SK-N-SH (cell line): ENCODE data around the gene OSBPL7. TPM values are rescaled to one million over a fixed set of nuclear protein-coding genes. Genes with fewer than 3 reads are reported as not detected.

ENCODE experiments used
- CTCF ChIA-PET: fragments of 300-600, 350-600 bp; formaldehyde crosslinking; extraction: SDS; loops from one replicate; lab custom pipeline; 2021; lab: Yijun Ruan, JAX
- POLR2A ChIA-PET: fragments of 350-600 bp; sonication (Branson Sonifier 250); formaldehyde crosslinking; extraction: SDS; loops from one replicate; lab custom pipeline; 2020; ENCODE audit warnings: antibody characterized with exemption, inconsistent platforms; lab: Yijun Ruan, JAX
- DNase-seq: peaks from one replicate; pipeline ENCODE4 v3.0.0; 2012
- H2AFZ ChIP-seq: fragments of 200-600 bp; sonication (generic); 2 replicates; pipeline ENCODE4 v1.8.1; 2016; ENCODE audit warnings: antibody characterized with exemption, mild to moderate bottlenecking, low read depth
- H3F3A ChIP-seq: fragments of 200-600 bp; sonication (generic); replicated peaks from 2 replicates; pipeline ENCODE3; 2016; ENCODE audit warnings: antibody characterized with exemption, mild to moderate bottlenecking; ENCODE audit not compliant: insufficient read depth
- H3K27ac ChIP-seq, 2 experiments: fragments of 200-500 bp in 1 of 2; fragments of 200-600 bp in 1 of 2; sonication (Bioruptor generic) in 1 of 2; sonication (generic), shearing (Covaris generic) in 1 of 2; 2 replicates each; pipeline versions ENCODE4 v1.5.1 to v1.6.1; 2014 to 2016; ENCODE audit warnings: low read depth in 2 of 2, inconsistent platforms in 1 of 2, low read length in 1 of 2, mild to moderate bottlenecking in 1 of 2, mixed read lengths in 1 of 2
- H3K27me3 ChIP-seq: fragments of 200-600 bp; sonication (generic), shearing (Covaris generic); 2 replicates; pipeline ENCODE4 v1.6.1; 2016; ENCODE audit warnings: mixed run types; ENCODE audit not compliant: insufficient read depth
- H3K36me3 ChIP-seq, 2 experiments: fragments of 200-500 bp in 1 of 2; fragments of 200-600 bp in 1 of 2; sonication (Bioruptor generic) in 1 of 2; sonication (generic) in 1 of 2; replicated peaks in 1 of 2; 2 replicates each; pipeline versions ENCODE3 to v1.5.1; 2014 to 2016; ENCODE audit warnings: low read length in 1 of 2, mild to moderate bottlenecking in 1 of 2; ENCODE audit not compliant: insufficient read depth in 2 of 2, control insufficient read depth in 1 of 2
- H3K4me1 ChIP-seq, 2 experiments: fragments of 200-500 bp in 1 of 2; fragments of 200-600 bp in 1 of 2; sonication (Bioruptor generic) in 1 of 2; sonication (generic), shearing (Covaris generic) in 1 of 2; 2 replicates each; pipeline versions ENCODE4 v1.5.1 to v1.6.1; 2014 to 2016; ENCODE audit warnings: low read depth in 1 of 2, low read length in 1 of 2, mixed run types in 1 of 2; ENCODE audit not compliant: insufficient read depth in 2 of 2, control insufficient read depth in 1 of 2
- H3K4me2 ChIP-seq: fragments of 200-600 bp; sonication (generic), shearing (Covaris generic); 2 replicates; pipeline ENCODE4 v1.6.1; 2017; ENCODE audit warnings: mixed run types
- H3K4me3 ChIP-seq, 2 experiments: fragments of 200-500 bp in 1 of 2; fragments of 200-600 bp in 1 of 2; sonication (Bioruptor generic) in 1 of 2; sonication (generic), shearing (Covaris generic) in 1 of 2; 2 replicates each; pipeline versions ENCODE4 v1.5.1 to v1.8.1; 2014 to 2016; ENCODE audit warnings: low read depth in 2 of 2, inconsistent platforms in 1 of 2, low read length in 1 of 2, mild to moderate bottlenecking in 1 of 2, mixed read lengths in 1 of 2, moderate library complexity in 1 of 2
- H3K79me2 ChIP-seq: fragments of 200-600 bp; sonication (generic); 2 replicates; pipeline ENCODE4 v1.8.1; 2017; ENCODE audit warnings: mild to moderate bottlenecking; ENCODE audit not compliant: insufficient read depth
- H3K9ac ChIP-seq: fragments of 200-600 bp; sonication (generic); 2 replicates; pipeline ENCODE4 v1.6.1; 2017; ENCODE audit warnings: mixed run types
- H3K9me2 ChIP-seq: fragments of 200-600 bp; sonication (generic); 2 replicates; pipeline ENCODE4 v1.6.1; 2017; ENCODE audit warnings: mixed run types
- H3K9me3 ChIP-seq: fragments of 200-600 bp; sonication (generic); 2 replicates; pipeline ENCODE4 v1.6.1; 2017; ENCODE audit warnings: mixed run types, mild to moderate bottlenecking, moderate library complexity
- H4K20me1 ChIP-seq: fragments of 200-600 bp; sonication (generic); 2 replicates; pipeline ENCODE4 v1.6.1; 2017; ENCODE audit warnings: mild to moderate bottlenecking, mixed run types; ENCODE audit not compliant: insufficient read depth
- CHD2 ChIP-seq: fragments of 150-350 bp; IDR thresholded peaks from 2 replicates; pipeline ENCODE4 v1.6.1; 2018; ENCODE audit warnings: low read length; ENCODE audit not compliant: partially characterized antibody
- EP300 ChIP-seq, 2 experiments: IDR thresholded peaks; 2 replicates each; pipeline versions ENCODE4 v1.4.0 to v1.6.1; 2012; ENCODE audit warnings: borderline replicate concordance in 1 of 2, low read depth in 1 of 2, low read length in 1 of 2
- EZH2phosphoT487 ChIP-seq: fragments of 200-600 bp; sonication (generic); IDR thresholded peaks from 2 replicates; pipeline ENCODE4 v1.6.1; 2017; ENCODE audit warnings: low read depth, mixed run types, mild to moderate bottlenecking, antibody characterized with exemption, moderate library complexity, borderline replicate concordance
- FOSL2 ChIP-seq: IDR thresholded peaks from 2 replicates; pipeline ENCODE4 v1.4.0; 2012; ENCODE audit warnings: low read depth, mild to moderate bottlenecking, moderate library complexity, borderline replicate concordance
- GABPA ChIP-seq: IDR thresholded peaks from 2 replicates; pipeline ENCODE4 v1.4.0; 2012; ENCODE audit warnings: low read depth, mild to moderate bottlenecking
- GATA2 ChIP-seq: sonication (generic); formaldehyde crosslinking; IDR thresholded peaks from 2 replicates; pipeline ENCODE4 v1.5.0; 2020; ENCODE audit warnings: mild to moderate bottlenecking, missing genetic modification reagents
- IRF3 ChIP-seq: fragments of 150-350 bp; IDR thresholded peaks from 2 replicates; pipeline ENCODE4 v1.6.1; 2016; ENCODE audit warnings: mild to moderate bottlenecking, low read depth, low read length
- MAX ChIP-seq: IDR thresholded peaks from 2 replicates; pipeline ENCODE4 v1.4.0; 2012; ENCODE audit warnings: low read depth
- NFIC ChIP-seq: IDR thresholded peaks from 2 replicates; pipeline ENCODE4 v1.4.0; 2012; ENCODE audit warnings: borderline replicate concordance
- RCOR1 ChIP-seq: fragments of 150-350 bp; IDR thresholded peaks from 2 replicates; pipeline ENCODE4 v1.6.1; 2017; ENCODE audit warnings: antibody characterized with exemption, low read length
- RXRA ChIP-seq: IDR thresholded peaks from 2 replicates; pipeline ENCODE4 v1.4.0; 2012; ENCODE audit warnings: low read depth, mild to moderate bottlenecking, borderline replicate concordance
- SIN3A ChIP-seq: IDR thresholded peaks from 2 replicates; pipeline ENCODE4 v1.6.1; 2012; ENCODE audit warnings: low read depth, mild to moderate bottlenecking, low read length, moderate library complexity, borderline replicate concordance
- USF2 ChIP-seq: fragments of 150-350 bp; IDR thresholded peaks from 2 replicates; pipeline ENCODE4 v1.6.1; 2017; ENCODE audit warnings: antibody characterized with exemption, low read length, low read depth, borderline replicate concordance
- WGBS: methylation state at CpG from one replicate; pipeline ENCODE4 v1.1.6; 2017; ENCODE audit warnings: low lambda C conversion rate; 5-methylcytosine and 5-hydroxymethylcytosine counted together
- polyA plus RNA-seq, 3 experiments: library from polyadenylated mRNA; depleted of rRNA; stranded (reverse); fragments of >200 nt; gene quantifications; 2 replicates each; pipeline ENCODE4 v1.2.3, GENCODE V29; 2012
- TF ChIP-seq, protein P1 (sequence below): IDR thresholded peaks from 2 replicates; pipeline ENCODE4 v1.4.0; 2012; ENCODE audit warnings: low read depth, borderline replicate concordance
- TF ChIP-seq, protein P2 (sequence below): IDR thresholded peaks from 2 replicates; pipeline ENCODE4 v1.6.1; 2012; ENCODE audit warnings: mild to moderate bottlenecking, low read depth, low read length, moderate library complexity

Gene OSBPL7
- polyA plus RNA-seq, 1 of the 3 experiments (the other 2 are of a cell fraction) = 23.7 TPM

GRCh38 chr17:47831934-47832327 is 10.3 kb upstream of the OSBPL7 start:
- CTCF ChIA-PET = interaction anchor here (0.9 to 22.8 kb wide), 12 partner anchors 10 to 139 kb away, joined by 3 to 573 read pairs (median 7); partner anchors contain the start of genes CDK5RAP3, OSBPL7, SCRN2 and SP6
- H3K36me3 ChIP-seq = peaks cover 19 to 23% of the 10 kb centered on the region in 2 experiments
- H3K27me3 ChIP-seq = no peaks in the 10 kb centered on the region

GRCh38 chr17:47831003-47831933 is 9.7 kb upstream of the OSBPL7 start, which contains the start of the genes LRRC46 and MRPL10:
TSS of gene LRRC46 (plus strand) at chr17:47831670. CDS start at chr17:47831990, 320 bp downstream.
TSS of gene MRPL10 (minus strand) at chr17:47831541. CDS start at chr17:47831511, 30 bp downstream.
- Histone ChIP-seq H3F3A (peaks cover 14% of the 10 kb centered on the region), H3K79me2 (peaks cover 33% of the 10 kb centered on the region), H3K4me2 (peak within 1 kb of the TSS; percentile 97), H3K9ac (peak within 1 kb of the TSS; percentile 75), H3K9me3 (no peaks in the 10 kb centered on the region), H3K4me1 (peaks cover 9 to 15% of the 10 kb centered on the region in 2 experiments; a peak in 2 of 4 replicates), H3K4me3 (peak within 1 kb of the TSS; percentile 77 to 93), H3K27me3 (no peaks in the 10 kb centered on the region), H3K27ac (peak within 1 kb of the TSS; percentile 76 to 88), H4K20me1 (no peaks in the 10 kb centered on the region), H3K9me2 (no peaks in the 10 kb centered on the region), H3K36me3 (peaks cover 26 to 27% of the 10 kb centered on the region in 2 experiments), H2AFZ (peak within 1 kb of the TSS; percentile 89)
- CTCF ChIA-PET = interaction anchor here (0.6 to 22.8 kb wide), 14 partner anchors 9 to 187 kb away, joined by 3 to 573 read pairs (median 6); partner anchors contain the start of genes CDK5RAP3, OSBPL7, SCRN2 and SP6
- WGBS = under 1% methylated on average over 42 of the region's 42 CpGs
- POLR2A ChIA-PET = interaction anchor here (0.6 to 1.7 kb wide), 9 partner anchors 8 to 98 kb away, joined by 3 to 28 read pairs (median 3); partner anchors contain the start of genes OSBPL7, SCRN2, SP2 and TBX21
- peak; percentile 100 for DNase-seq
- TF ChIP-seq EP300 (IDR thresholded peaks at IDR 0.05; ENCODE audit: borderline replicate concordance in 1 of 2, low read depth in 1 of 2, low read length in 1 of 2) = peak in 1 of 2 experiments; percentile 2; a peak in 1 of 4 replicates
- peak; percentile 79 for TF ChIP-seq MAX
- no peak for TF ChIP-seq USF2
- peak; percentile 77 for TF ChIP-seq CHD2
- TF ChIP-seq SIN3A = peak; percentile 96
- TF ChIP-seq, protein P1, sequence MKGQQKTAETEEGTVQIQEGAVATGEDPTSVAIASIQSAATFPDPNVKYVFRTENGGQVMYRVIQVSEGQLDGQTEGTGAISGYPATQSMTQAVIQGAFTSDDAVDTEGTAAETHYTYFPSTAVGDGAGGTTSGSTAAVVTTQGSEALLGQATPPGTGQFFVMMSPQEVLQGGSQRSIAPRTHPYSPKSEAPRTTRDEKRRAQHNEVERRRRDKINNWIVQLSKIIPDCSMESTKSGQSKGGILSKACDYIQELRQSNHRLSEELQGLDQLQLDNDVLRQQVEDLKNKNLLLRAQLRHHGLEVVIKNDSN = no peak; the same call in 1 of the 2 replicates
- no peak; the same call in 1 of the 2 replicates for TF ChIP-seq RCOR1
- TF ChIP-seq RXRA = no peak
- TF ChIP-seq IRF3 = no peak
- TF ChIP-seq NFIC = peak; percentile 68
- TF ChIP-seq, protein P2, sequence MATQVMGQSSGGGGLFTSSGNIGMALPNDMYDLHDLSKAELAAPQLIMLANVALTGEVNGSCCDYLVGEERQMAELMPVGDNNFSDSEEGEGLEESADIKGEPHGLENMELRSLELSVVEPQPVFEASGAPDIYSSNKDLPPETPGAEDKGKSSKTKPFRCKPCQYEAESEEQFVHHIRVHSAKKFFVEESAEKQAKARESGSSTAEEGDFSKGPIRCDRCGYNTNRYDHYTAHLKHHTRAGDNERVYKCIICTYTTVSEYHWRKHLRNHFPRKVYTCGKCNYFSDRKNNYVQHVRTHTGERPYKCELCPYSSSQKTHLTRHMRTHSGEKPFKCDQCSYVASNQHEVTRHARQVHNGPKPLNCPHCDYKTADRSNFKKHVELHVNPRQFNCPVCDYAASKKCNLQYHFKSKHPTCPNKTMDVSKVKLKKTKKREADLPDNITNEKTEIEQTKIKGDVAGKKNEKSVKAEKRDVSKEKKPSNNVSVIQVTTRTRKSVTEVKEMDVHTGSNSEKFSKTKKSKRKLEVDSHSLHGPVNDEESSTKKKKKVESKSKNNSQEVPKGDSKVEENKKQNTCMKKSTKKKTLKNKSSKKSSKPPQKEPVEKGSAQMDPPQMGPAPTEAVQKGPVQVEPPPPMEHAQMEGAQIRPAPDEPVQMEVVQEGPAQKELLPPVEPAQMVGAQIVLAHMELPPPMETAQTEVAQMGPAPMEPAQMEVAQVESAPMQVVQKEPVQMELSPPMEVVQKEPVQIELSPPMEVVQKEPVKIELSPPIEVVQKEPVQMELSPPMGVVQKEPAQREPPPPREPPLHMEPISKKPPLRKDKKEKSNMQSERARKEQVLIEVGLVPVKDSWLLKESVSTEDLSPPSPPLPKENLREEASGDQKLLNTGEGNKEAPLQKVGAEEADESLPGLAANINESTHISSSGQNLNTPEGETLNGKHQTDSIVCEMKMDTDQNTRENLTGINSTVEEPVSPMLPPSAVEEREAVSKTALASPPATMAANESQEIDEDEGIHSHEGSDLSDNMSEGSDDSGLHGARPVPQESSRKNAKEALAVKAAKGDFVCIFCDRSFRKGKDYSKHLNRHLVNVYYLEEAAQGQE = peak; percentile 68
- TF ChIP-seq EZH2phosphoT487 = no peak
- no peak for TF ChIP-seq GATA2
- no peak for TF ChIP-seq FOSL2
- peak; percentile 94 for TF ChIP-seq GABPA

More at GRCh38 chr17:47831934-47832327, 10.3 kb upstream of the OSBPL7 start:
- peak overlapping the region; percentile 97 for H3K4me2 ChIP-seq
- H3K9ac ChIP-seq = peak overlapping the region; percentile 75; the same call in 1 of the 2 replicates
- peak overlapping the region; percentile 89 for H2AFZ ChIP-seq
- H4K20me1 ChIP-seq = no peaks in the 10 kb centered on the region
- no peak for DNase-seq
- no peaks in the 10 kb centered on the region for H3K9me3 ChIP-seq
- no peaks in the 10 kb centered on the region for H3K9me2 ChIP-seq
- no peak for TF ChIP-seq CHD2
- peak overlapping the region; percentile 77 to 93 for H3K4me3 ChIP-seq
- WGBS = 25% methylated on average over 7 of the region's 7 CpGs
- H3F3A ChIP-seq = peaks cover 14% of the 10 kb centered on the region
- peaks cover 33% of the 10 kb centered on the region for H3K79me2 ChIP-seq
- peak overlapping the region; percentile 44 to 51 for H3K27ac ChIP-seq
- peaks cover 9 to 15% of the 10 kb centered on the region in 2 experiments; a peak in 2 of 4 replicates for H3K4me1 ChIP-seq
- POLR2A ChIA-PET = interaction anchor here (0.6 to 1.7 kb wide), 9 partner anchors 8 to 99 kb away, joined by 3 to 28 read pairs (median 3); partner anchors contain the start of genes OSBPL7, SCRN2, SP2 and TBX21
